B cell (primary cell): ENCODE results near the gene ZBTB24.
"Not testable (repeated sequence)": the region's sequence is repeated elsewhere in the genome, so short reads cannot be mapped to it uniquely, and the experiment has no call there.

Experiments used
- CTCF ChIP-seq: fragments of 200-600 bp; IDR thresholded peaks from one replicate; pipeline ENCODE4 v1.8.0; 2022; ENCODE audit warnings: antibody characterized with exemption, mild to moderate bottlenecking
- EZH2 ChIP-seq: IDR thresholded peaks from 2 replicates; pipeline ENCODE4 v1.6.1; 2012; ENCODE audit warnings: borderline replicate concordance, low read depth, mild to moderate bottlenecking, moderate library complexity, low read length; ENCODE audit not compliant: insufficient read depth, poor library complexity, severe bottlenecking

GRCh38 chr6:109461205-109461604 lies 21.8 kb downstream of the ZBTB24 start:
- not testable (repeated sequence) for TF ChIP-seq CTCF, EZH2
